Measurements from ENCODE around the gene SNTG2. TPM values are rescaled to one million over a fixed set of nuclear protein-coding genes. Genes with fewer than 3 reads are reported as not detected.

SNTG2 gene
- total RNA-seq, 2 experiments from 2014 or later, result 2.9 to 3.5 TPM

DNA sequence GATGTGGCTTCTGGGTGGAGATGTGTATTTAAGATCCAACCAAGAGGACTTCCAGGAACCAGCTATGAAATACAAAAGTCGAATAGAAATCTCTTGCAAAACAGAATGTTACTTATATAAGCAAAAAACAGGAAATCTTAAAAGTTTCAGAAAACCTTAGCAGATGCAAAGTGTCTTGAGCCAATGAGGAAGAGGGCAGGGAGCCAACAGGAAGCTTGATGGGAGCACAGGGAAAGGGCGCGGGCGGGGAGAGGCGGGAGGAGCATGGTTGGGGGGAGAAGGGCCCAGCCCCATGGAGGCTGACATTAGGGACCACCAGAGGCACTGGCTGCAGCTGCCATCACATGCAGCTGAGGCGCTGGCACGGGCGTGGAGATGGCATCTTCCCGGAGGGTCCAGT lies 203.3 kb downstream of the SNTG2 start:
- H3K27me3 Mint-ChIP-seq, result no peaks in the 10 kb centered on the region

DNA sequence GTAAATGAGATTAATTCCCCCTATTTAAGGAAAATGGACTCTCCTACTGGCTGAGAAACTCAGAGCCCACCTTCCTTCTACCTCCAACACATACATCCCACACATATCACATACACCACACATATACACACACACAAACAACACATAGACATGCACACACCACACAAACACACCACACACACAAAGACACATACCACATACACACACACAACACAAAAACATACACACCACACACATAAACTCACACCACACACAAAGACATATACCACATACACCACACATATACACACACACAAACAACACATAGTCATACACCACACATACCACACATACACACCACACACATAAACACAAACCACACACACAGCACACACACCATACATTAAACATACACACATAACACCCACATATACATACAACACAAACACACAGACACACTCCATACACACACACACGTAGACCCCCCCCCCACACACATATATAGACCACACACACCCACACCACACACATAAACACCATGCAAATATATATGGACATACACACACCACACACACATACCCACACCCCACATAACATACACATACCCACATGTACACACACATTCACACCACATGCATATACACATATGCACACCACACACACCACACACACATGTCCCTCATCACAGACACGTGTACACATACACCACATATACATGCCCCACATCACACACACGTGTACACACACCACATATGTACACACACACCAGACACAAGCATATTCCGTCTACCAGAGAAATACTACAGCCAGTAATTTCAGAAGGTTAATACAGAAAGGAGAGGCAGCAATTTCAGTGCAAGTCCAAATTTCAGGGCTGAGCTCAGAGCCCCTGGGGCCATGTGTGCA lies 204.3 kb downstream of the SNTG2 start:
- POLR2A ChIA-PET, result no interaction called here
- ATAC-seq (ENCODE audit: low read depth) (no peak), DNase-seq (no peak)
- no peak overlapping the region for H3K27ac Mint-ChIP-seq
- H3K36me3 Mint-ChIP-seq, result no peaks in the 10 kb centered on the region
- H3K4me3 Mint-ChIP-seq, result no peak overlapping the region
- H3K27me3 Mint-ChIP-seq, result no peaks in the 10 kb centered on the region
- peaks cover 2% of the 10 kb centered on the region for H3K4me1 Mint-ChIP-seq
- no peaks in the 10 kb centered on the region for H3K9me3 Mint-ChIP-seq

More for the DNA sequence above, 203.3 kb downstream of the SNTG2 start:
- POLR2A ChIA-PET, result no interaction called here
- H3K9me3 Mint-ChIP-seq, result no peaks in the 10 kb centered on the region
- H3K36me3 Mint-ChIP-seq, result no peaks in the 10 kb centered on the region
- DNase-seq (no peak), ATAC-seq (ENCODE audit: low read depth) (no peak)
- H3K4me3 Mint-ChIP-seq, result no peak overlapping the region
- no peak overlapping the region for H3K27ac Mint-ChIP-seq
- peaks cover 2% of the 10 kb centered on the region for H3K4me1 Mint-ChIP-seq

DNA sequence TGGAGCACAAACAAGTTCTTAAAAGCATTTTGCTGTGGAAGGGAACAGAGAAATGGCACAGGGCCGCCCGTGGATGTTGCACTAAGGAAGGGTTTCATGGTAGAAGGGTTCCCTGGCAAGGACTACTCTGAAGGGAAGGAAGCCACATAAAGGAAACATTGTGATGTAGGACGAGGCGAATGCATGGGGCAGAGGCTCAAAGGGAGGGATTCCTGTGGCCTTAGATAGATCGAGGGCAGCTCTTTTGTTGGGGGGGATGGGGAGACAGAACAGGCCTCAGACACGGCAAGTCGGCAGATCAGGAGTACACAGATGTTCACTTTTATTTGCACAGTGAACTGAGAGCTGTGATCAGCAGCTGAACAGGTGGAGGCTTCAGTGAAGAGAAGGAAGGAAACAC lies 205.4 kb downstream of the SNTG2 start:
- Mint-ChIP-seq H3K27me3 (no peaks in the 10 kb centered on the region), H3K4me3 (no peak overlapping the region), H3K36me3 (peaks cover 3% of the 10 kb centered on the region), H3K27ac (no peak overlapping the region), H3K9me3 (no peaks in the 10 kb centered on the region), H3K4me1 (no peaks in the 10 kb centered on the region)
- no peak for DNase-seq
- POLR2A ChIA-PET, result no interaction called here
- ATAC-seq (ENCODE audit: low read depth), result no peak

DNA sequence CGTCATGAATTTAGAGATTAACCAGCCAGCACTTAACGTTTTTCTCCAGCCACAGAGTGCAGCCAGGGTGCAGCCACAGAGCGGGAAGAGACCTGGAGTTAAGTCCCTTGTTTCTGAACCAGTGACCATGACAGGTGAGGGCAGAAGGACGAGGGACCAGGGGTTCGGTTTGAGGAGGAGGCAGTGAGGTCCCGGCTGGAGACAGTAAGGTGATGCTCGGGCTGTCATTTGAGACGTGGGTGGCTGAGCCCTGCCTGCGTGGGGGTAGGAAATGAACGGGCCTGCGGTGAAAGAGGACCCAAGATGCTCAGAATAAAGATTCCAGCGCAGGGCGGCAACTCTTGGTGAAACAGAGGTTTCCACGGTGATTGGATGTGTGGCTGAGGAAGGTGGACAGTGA lies 205.9 kb downstream of the SNTG2 start:
- Mint-ChIP-seq H3K4me1 (no peaks in the 10 kb centered on the region), H3K9me3 (peaks cover 3% of the 10 kb centered on the region), H3K36me3 (peaks cover 6% of the 10 kb centered on the region), H3K4me3 (no peak overlapping the region), H3K27ac (no peak overlapping the region), H3K27me3 (no peaks in the 10 kb centered on the region)
- DNase-seq (no peak), ATAC-seq (ENCODE audit: low read depth) (no peak)
- POLR2A ChIA-PET, result no interaction called here

DNA sequence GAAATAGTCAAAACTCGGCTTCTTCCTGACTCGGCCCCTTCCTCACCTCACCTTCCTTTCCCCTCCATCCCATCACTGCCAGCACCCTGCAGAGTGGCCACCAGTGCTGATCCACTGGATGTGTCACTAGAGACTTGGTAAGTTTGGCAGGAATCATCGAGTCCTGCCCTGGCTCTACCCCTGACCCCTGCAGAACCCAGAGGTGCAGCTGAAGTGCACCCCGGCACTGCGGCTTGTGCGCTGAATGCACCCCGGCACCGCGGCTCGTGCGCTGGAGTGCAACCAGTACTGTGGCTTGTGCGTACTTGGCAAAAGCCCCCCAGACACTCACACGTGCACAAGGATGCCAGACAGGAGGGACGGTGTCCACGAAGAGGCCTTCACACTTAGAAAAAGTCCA lies 206.5 kb downstream of the SNTG2 start:
- POLR2A ChIA-PET, result no interaction called here
- DNase-seq, result no peak
- Mint-ChIP-seq H3K4me3 (no peak overlapping the region), H3K4me1 (no peaks in the 10 kb centered on the region), H3K27ac (no peak overlapping the region), H3K27me3 (no peaks in the 10 kb centered on the region), H3K36me3 (peaks cover 6% of the 10 kb centered on the region), H3K9me3 (peaks cover 3% of the 10 kb centered on the region)
- no peak for ATAC-seq (ENCODE audit: low read depth)

DNA sequence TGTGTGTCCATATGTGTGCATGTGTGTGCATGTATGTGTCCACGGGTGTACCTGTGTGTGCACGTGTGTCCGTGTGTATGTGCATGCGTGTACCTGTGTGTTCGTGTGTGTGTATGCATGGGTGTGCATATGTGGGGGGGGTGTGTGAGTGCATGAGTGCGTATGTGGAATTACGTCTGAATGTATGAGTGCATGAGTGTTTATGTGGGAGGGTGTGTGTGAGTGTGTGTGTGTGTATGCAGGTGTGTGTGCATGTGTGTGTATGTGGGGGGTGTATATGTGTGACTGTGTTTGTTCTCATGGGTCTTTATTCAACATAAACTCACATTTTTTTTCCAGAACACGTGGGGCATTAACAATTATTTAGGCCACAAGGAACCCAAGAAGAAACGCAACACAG lies 208.4 kb downstream of the SNTG2 start:
- peaks cover 16% of the 10 kb centered on the region for H3K4me1 Mint-ChIP-seq
- no peaks in the 10 kb centered on the region for H3K27me3 Mint-ChIP-seq
- ATAC-seq (ENCODE audit: low read depth) (no peak), DNase-seq (no peak)
- peaks cover 19% of the 10 kb centered on the region for H3K36me3 Mint-ChIP-seq
- H3K9me3 Mint-ChIP-seq, result peaks cover 18% of the 10 kb centered on the region
- POLR2A ChIA-PET, result no interaction called here
- H3K27ac Mint-ChIP-seq, result no peak overlapping the region
- no peak overlapping the region for H3K4me3 Mint-ChIP-seq

DNA sequence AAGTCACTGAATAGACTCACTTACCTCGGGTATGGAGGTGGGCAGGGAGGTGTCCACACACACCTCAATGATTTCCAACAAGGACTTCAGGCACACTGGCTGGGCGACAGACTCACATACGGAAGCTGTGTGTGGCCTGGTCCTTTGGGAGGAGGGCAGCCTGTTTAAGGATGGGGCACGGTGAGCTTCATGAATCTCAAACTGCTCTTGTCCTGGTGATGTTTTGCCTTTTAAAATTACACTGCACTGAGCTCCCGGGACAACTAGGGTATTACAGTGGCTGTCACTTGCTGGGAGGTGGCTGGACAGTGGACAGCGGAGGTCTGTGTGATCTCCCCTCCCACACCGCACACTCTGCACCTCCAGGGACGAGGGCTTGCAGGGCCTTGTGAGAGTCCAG lies 211.6 kb downstream of the SNTG2 start:
- Mint-ChIP-seq H3K4me3 (no peak overlapping the region), H3K27ac (peak overlapping the region; percentile 93), H3K36me3 (peaks cover 23% of the 10 kb centered on the region), H3K9me3 (peaks cover 28% of the 10 kb centered on the region), H3K4me1 (peaks cover 18% of the 10 kb centered on the region), H3K27me3 (no peaks in the 10 kb centered on the region)
- ATAC-seq (ENCODE audit: low read depth) (no peak), DNase-seq (no peak)
- POLR2A ChIA-PET, result no interaction called here

DNA sequence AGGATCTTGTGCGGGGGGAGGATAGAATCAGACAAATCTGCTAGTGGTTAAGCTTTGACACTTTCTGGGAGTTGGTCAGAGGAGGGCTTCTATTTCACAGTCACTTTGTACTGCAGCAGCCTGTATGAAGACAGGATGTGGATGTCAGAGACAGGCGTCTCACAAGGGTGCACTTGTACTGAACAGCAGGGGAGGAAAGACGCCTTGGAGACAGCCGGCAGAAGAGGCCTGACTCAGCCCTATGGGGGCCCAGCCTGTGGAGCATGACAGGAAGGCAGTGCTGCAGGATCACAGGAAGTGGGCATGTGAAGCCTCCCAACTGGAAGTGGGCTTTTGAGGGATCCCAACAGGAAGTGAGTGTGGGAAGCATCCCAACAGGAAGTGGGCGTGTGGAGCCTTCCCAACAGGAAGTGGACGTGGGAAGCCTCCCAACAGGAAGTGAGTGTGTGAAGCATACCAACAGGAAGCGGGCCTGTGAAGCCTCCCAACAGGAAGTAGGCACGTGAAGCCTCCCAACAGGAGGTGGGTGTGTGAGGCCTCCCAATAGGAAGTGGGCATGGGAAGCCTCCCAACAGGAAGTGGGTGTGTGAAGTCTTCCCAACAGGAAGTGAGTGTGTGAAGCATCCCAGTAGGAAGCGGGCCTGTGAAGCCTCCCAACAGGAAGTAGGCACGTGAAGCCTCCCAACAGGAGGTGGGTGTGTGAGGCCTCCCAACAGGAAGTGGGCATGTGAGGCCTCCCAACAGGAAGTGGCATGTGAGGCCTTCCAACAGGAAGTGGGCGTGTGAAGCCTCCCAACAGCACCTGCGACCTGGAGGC lies 212.3 kb downstream of the SNTG2 start:
- H3K4me1 Mint-ChIP-seq, result peaks cover 18% of the 10 kb centered on the region
- ATAC-seq (ENCODE audit: low read depth), result peak; percentile 84
- H3K4me3 Mint-ChIP-seq, result peak overlapping the region; percentile 7
- no peaks in the 10 kb centered on the region for H3K27me3 Mint-ChIP-seq
- DNase-seq, result no peak
- H3K9me3 Mint-ChIP-seq, result peaks cover 28% of the 10 kb centered on the region
- peak overlapping the region; percentile 93 for H3K27ac Mint-ChIP-seq
- POLR2A ChIA-PET, result no interaction called here
- H3K36me3 Mint-ChIP-seq, result peaks cover 23% of the 10 kb centered on the region

DNA sequence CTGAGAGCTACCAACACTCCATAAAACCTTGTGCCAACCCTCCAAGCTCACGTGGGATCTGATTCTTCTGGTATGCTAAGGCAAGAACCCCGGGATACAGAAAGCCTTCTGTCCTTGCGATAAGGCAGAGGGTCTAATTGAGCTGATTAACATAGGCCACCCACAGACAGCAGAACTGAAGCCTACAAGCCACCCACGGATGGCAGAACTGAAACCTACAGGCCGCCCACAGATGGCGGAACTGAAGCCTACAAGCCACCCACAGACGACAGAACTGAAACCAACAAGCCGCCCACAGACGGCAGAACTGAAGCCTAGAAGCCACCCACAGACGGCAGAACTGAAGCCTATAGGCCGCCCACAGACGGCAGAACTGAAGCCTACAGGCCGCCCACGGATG lies 216.3 kb downstream of the SNTG2 start:
- Mint-ChIP-seq H3K36me3 (peaks cover 19% of the 10 kb centered on the region), H3K4me1 (peaks cover 18% of the 10 kb centered on the region), H3K27me3 (no peaks in the 10 kb centered on the region), H3K4me3 (no peak overlapping the region), H3K9me3 (peaks cover 28% of the 10 kb centered on the region), H3K27ac (no peak overlapping the region)
- no peak for ATAC-seq (ENCODE audit: low read depth)
- DNase-seq, result no peak
- POLR2A ChIA-PET, result no interaction called here

DNA sequence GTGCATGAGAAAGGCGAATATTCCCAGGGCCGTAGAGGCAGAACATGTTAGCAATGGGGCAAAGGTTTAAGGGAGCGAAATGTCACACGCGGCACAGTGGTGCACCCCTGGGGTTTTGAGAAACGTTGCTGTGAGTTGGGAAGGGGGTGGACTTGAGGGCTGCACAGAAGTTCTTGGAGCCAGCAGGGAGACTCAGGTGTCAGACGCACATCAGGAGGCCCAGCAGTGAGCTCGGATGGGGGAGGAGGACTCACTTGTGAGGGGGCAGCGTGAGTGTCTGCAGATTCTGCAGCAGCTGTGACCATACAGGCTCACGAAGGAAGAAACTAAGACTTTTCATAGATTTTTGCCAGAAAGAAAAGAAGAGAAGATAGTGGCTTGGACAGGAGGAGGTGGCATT lies 218.2 kb downstream of the SNTG2 start:
- ATAC-seq (ENCODE audit: low read depth) (no peak), DNase-seq (no peak)
- H3K9me3 Mint-ChIP-seq, result peaks cover 14% of the 10 kb centered on the region
- no peak overlapping the region for H3K27ac Mint-ChIP-seq
- no peaks in the 10 kb centered on the region for H3K27me3 Mint-ChIP-seq
- H3K4me3 Mint-ChIP-seq, result no peak overlapping the region
- H3K36me3 Mint-ChIP-seq, result peaks cover 8% of the 10 kb centered on the region
- H3K4me1 Mint-ChIP-seq, result peaks cover 4% of the 10 kb centered on the region
- POLR2A ChIA-PET, result no interaction called here

DNA sequence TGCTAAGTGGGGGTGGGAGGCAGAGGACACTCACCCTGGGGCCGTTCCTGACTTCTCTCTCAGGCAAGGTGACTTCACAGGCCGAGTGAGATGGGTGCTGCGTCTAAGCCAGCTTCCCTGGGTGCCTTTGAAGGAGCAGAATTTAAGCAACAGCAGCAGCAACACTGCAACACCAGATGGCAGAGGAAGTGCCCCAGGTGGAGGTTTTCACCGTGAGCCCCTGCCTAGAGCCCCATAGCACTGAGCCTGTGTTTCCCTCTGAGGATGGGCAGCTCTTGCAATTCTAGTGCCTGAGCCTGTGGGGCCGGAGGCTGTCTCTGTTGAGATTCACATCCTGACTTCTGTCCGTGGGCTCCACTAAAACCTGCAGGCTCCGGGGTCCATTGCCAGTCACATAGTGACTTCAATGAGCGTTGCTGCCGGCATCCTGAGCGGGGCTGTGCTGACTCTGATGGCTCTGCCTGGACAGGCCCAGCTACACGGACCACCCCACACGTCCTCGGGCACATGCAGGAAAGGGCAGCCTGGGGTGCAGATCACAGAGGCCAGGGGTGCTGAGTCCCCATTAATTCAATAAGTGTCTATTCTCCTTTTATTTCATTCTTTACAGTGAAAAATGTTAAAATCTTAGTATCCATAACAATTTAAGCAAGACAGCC lies 218.8 kb downstream of the SNTG2 start:
- Mint-ChIP-seq H3K36me3 (peaks cover 5% of the 10 kb centered on the region), H3K9me3 (peaks cover 12% of the 10 kb centered on the region), H3K4me1 (peaks cover 2% of the 10 kb centered on the region), H3K27me3 (no peaks in the 10 kb centered on the region), H3K27ac (no peak overlapping the region), H3K4me3 (no peak overlapping the region)
- POLR2A ChIA-PET, result no interaction called here
- ATAC-seq (ENCODE audit: low read depth), result no peak
- no peak for DNase-seq

DNA sequence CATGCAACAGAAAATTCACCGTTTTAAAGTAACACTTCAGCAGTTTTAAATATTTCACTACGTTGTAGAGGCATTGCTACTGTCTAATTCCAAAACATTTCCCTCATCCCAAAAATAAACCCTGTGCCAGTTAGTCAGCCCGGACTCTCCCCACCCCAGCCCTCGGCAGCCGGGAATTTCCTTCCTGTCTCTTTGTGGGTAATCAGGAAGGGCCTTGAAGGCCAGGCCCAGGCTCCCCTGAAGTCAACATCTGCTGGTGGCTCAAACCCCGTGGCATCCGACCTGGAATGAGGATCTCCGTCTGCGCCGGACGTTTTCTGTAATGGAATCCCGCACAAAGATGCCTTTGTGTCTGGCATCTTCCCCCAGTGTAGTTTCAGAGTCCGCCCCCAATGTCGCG lies 219.6 kb downstream of the SNTG2 start:
- POLR2A ChIA-PET, result no interaction called here
- peaks cover 1% of the 10 kb centered on the region for H3K36me3 Mint-ChIP-seq
- no peak overlapping the region for H3K27ac Mint-ChIP-seq

DNA sequence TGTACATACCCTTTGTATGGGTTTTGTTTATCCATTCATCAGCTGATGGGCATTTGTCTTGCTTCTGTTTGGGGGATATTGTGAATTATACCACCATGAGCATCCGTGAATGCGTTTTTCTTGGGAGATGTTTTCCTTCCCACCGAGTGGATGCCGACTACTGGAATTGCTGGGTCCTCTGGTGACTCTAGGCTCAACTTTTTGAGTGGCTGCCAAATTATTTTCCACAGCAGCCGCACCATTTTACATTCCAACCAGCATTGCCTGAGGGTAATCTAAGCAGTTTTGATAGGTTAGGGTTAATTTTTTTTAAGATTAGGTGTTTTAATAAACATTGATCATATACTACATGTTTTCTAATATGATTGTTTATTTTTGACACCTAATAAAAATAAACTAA lies 220.1 kb downstream of the SNTG2 start:
- H3K27me3 Mint-ChIP-seq, result no peaks in the 10 kb centered on the region
- H3K4me3 Mint-ChIP-seq, result no peak overlapping the region
- H3K9me3 Mint-ChIP-seq, result peaks cover 4% of the 10 kb centered on the region
- no peak overlapping the region for H3K27ac Mint-ChIP-seq
- ATAC-seq (ENCODE audit: low read depth) (no peak), DNase-seq (no peak)
- POLR2A ChIA-PET, result no interaction called here
- H3K36me3 Mint-ChIP-seq, result peaks cover 1% of the 10 kb centered on the region
- no peaks in the 10 kb centered on the region for H3K4me1 Mint-ChIP-seq

More for the DNA sequence above, 219.6 kb downstream of the SNTG2 start:
- Mint-ChIP-seq H3K9me3 (peaks cover 6% of the 10 kb centered on the region), H3K4me3 (no peak overlapping the region), H3K27me3 (no peaks in the 10 kb centered on the region), H3K4me1 (no peaks in the 10 kb centered on the region)
- DNase-seq (no peak), ATAC-seq (ENCODE audit: low read depth) (no peak)
